PC-9 (cell line): Measurements from ENCODE around the gene PLK5. TPM values are rescaled to one million over a fixed set of nuclear protein-coding genes. Genes with fewer than 3 reads are reported as not detected.

Experiments
- BruUV-seq: library from RNA; stranded (reverse); fragments of 400-500 nt; replicated peaks from 2 replicates; lab custom pipeline; 2021; lab: Mats Ljungman, UMichigan
- CTCF ChIA-PET: fragments of 300-600 bp; sonication (Branson Sonifier 250); formaldehyde crosslinking; loops from one replicate; lab custom pipeline; 2022; ENCODE audit warnings: antibody characterized with exemption; lab: Charles Lee
- POLR2A ChIA-PET: fragments of 300-600 bp; sonication (Branson Sonifier 250); formaldehyde crosslinking; loops from one replicate; lab custom pipeline; 2022; ENCODE audit warnings: antibody characterized with exemption; ENCODE audit not compliant: unreplicated experiment; lab: Charles Lee
- DNase-seq, 2 experiments: peaks; one replicate each; pipeline versions ENCODE4 v3.0.0 to v3.0.0-alpha.2; 2015 to 2022; ENCODE audit warnings: mixed read lengths in 1 of 2
- H2AFZ ChIP-seq: fragments of 200-600 bp; sonication (generic); 2 replicates; pipeline ENCODE4 v1.8.1; 2017; ENCODE audit warnings: antibody characterized with exemption
- H3F3A ChIP-seq: fragments of 200-600 bp; sonication (generic); 2 replicates; pipeline ENCODE4 v1.8.1; 2017; ENCODE audit warnings: antibody characterized with exemption, mild to moderate bottlenecking, low read depth; ENCODE audit not compliant: insufficient read depth
- H3K27ac ChIP-seq: fragments of 200-600 bp; sonication (generic); 2 replicates; pipeline ENCODE4 v1.6.1; 2016; ENCODE audit warnings: mixed run types
- H3K27me3 ChIP-seq: fragments of 200-600 bp; sonication (generic); 2 replicates; pipeline ENCODE4 v1.6.1; 2016; ENCODE audit warnings: low read depth, mixed run types; ENCODE audit not compliant: insufficient read depth
- H3K36me3 ChIP-seq: fragments of 200-600 bp; sonication (generic); 2 replicates; pipeline ENCODE4 v1.6.1; 2016; ENCODE audit warnings: low read depth, mixed run types
- H3K4me1 ChIP-seq: fragments of 200-600 bp; sonication (generic); replicated peaks from 2 replicates; pipeline ENCODE4 v1.6.1; 2016; ENCODE audit warnings: mixed run types; ENCODE audit not compliant: insufficient read depth
- H3K4me2 ChIP-seq: fragments of 200-600 bp; sonication (generic); 2 replicates; pipeline ENCODE4 v1.6.1; 2017; ENCODE audit warnings: mixed run types
- H3K4me3 ChIP-seq: fragments of 200-600 bp; sonication (generic); 2 replicates; pipeline ENCODE4 v1.6.1; 2016; ENCODE audit warnings: mixed run types
- H3K79me2 ChIP-seq: fragments of 200-600 bp; sonication (generic); 2 replicates; pipeline ENCODE4 v1.6.1; 2017; ENCODE audit warnings: low read depth, mixed run types
- H3K9me2 ChIP-seq: fragments of 200-600 bp; sonication (generic); 2 replicates; pipeline ENCODE4 v1.8.1; 2017; ENCODE audit warnings: mild to moderate bottlenecking; ENCODE audit not compliant: insufficient read depth
- H3K9me3 ChIP-seq: fragments of 200-600 bp; sonication (generic); 2 replicates; pipeline ENCODE4 v1.8.1; 2016; ENCODE audit warnings: low read depth; ENCODE audit not compliant: insufficient read depth
- H4K20me1 ChIP-seq: fragments of 200-600 bp; sonication (generic); 2 replicates; pipeline ENCODE4 v1.8.1; 2017; ENCODE audit not compliant: insufficient read depth
- EZH2 ChIP-seq: fragments of 200-600 bp; sonication (generic); IDR thresholded peaks from 2 replicates; pipeline ENCODE4 v1.8.0; 2017; ENCODE audit warnings: antibody characterized with exemption, low read depth
- intact Hi-C: fragments of 100-400 bp; cut with micrococcal nuclease; formaldehyde crosslinking; loops from one replicate; pipeline ENCODE4 v1.10.0; 2022; ENCODE audit not compliant: unreplicated experiment
- total RNA-seq: library from RNA; stranded (reverse); gene quantifications from 2 replicates; pipeline ENCODE4 v1.2.3, GENCODE V29; 2021
- TF ChIP-seq, protein P1 (sequence below): fragments of 200-600 bp; sonication (generic); conservative IDR thresholded peaks from 2 replicates; pipeline ENCODE4 v1.6.1; 2017; ENCODE audit warnings: mixed run types, antibody characterized with exemption, mild to moderate bottlenecking, moderate library complexity

PLK5 gene
- total RNA-seq, 1 experiment from 2014 or later: not detected

DNA sequence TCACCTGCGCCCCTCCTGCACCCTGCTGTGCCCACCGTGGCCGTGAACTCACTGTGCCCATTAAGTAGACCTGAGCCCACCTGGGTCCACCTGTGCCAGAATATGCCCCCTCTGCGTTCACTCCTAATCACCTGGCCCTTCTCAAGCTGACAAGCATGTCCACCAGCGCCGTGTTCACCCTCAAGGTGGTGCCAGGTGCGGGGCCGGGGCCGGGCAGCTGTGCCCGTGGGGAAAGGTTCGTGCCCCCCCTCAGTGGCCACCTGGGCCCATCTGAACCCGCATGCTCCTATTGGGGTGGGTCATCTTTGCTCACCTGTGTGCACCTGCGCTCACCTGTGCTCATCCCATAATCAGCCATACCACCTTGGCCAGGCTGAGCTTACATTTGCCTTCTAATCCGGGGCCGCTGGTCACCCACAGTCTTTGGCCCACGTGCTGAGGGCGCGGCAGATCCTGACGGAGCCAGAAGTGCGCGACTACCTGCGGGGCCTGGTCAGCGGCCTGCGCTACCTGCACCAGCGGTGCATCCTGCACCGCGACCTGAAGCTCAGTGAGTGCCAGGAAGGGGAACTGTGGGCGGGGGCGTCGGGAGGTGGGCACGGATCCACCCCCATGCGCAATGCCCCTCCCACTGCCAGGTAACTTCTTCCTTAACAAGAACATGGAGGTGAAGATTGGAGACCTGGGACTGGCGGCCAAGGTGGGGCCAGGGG lies 2.3 kb downstream of the PLK5 start:
- CTCF ChIA-PET: no interaction called here
- intact Hi-C loops: no loop called here
- 0 out of 2 replicates have a peak, but pooled peaks cover 8% of the 10 kb centered on the region for H3K27me3 ChIP-seq

DNA sequence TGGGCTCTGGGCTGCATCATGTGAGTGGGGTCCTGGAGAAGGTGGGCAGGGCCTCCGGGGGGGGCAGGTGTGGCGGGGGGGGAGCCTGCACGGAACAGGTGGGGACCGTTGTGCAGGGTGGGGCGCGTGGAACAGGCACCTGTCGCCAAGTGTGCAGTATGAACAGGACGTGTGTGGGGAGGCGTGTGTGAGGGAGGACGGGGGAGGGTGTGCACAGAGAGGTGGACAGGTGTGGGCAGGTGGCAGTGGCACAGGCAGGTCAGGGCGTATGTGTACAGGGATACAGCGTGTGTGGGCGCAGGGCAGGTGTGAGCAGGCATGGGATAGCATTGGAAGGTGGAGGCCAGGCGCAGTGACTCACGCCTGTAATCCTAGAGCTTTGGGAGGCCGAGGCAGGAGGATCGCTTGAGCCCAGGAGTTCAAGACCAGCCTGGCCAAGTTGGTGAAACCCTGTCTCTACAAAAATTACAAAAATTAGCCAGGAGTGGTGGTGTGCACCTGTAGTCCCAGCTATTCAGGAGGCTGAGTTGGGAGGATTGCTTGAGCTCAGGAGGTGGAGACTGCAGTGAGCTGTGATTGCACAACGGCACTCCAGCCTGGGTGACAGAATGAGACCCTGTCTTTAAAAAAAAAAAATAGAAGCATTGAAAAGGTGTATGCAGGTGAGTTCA lies 3.2 kb downstream of the PLK5 start:
- ChIA-PET CTCF (no interaction called here), POLR2A (no interaction called here)
- Histone ChIP-seq H2AFZ (no peak overlapping the region), H3K4me3 (no peak overlapping the region), H3K9me2 (no peaks in the 10 kb centered on the region), H3K4me1 (no peaks in the 10 kb centered on the region), H4K20me1 (no peaks in the 10 kb centered on the region), H3K4me2 (no peak overlapping the region), H3K79me2 (no peaks in the 10 kb centered on the region), H3K9me3 (no peaks in the 10 kb centered on the region), H3K27ac (no peak overlapping the region), H3F3A (no peaks in the 10 kb centered on the region), H3K36me3 (no peaks in the 10 kb centered on the region), H3K27me3 (0 out of 2 replicates have a peak, but pooled peaks cover 8% of the 10 kb centered on the region)
- intact Hi-C loops: no loop called here
- no TSS peak for BruUV-seq
- TF ChIP-seq, protein P1, sequence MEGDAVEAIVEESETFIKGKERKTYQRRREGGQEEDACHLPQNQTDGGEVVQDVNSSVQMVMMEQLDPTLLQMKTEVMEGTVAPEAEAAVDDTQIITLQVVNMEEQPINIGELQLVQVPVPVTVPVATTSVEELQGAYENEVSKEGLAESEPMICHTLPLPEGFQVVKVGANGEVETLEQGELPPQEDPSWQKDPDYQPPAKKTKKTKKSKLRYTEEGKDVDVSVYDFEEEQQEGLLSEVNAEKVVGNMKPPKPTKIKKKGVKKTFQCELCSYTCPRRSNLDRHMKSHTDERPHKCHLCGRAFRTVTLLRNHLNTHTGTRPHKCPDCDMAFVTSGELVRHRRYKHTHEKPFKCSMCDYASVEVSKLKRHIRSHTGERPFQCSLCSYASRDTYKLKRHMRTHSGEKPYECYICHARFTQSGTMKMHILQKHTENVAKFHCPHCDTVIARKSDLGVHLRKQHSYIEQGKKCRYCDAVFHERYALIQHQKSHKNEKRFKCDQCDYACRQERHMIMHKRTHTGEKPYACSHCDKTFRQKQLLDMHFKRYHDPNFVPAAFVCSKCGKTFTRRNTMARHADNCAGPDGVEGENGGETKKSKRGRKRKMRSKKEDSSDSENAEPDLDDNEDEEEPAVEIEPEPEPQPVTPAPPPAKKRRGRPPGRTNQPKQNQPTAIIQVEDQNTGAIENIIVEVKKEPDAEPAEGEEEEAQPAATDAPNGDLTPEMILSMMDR: no peak
- TF ChIP-seq EZH2: no peak
- no peak for DNase-seq

More for the DNA sequence above, 2.3 kb downstream of the PLK5 start:
- Histone ChIP-seq H3K4me3 (no peak overlapping the region), H3K4me1 (no peaks in the 10 kb centered on the region), H3K9me3 (no peaks in the 10 kb centered on the region), H3K4me2 (no peak overlapping the region), H3K27ac (no peak overlapping the region), H3K9me2 (no peaks in the 10 kb centered on the region), H4K20me1 (no peaks in the 10 kb centered on the region), H3F3A (no peaks in the 10 kb centered on the region), H3K79me2 (no peaks in the 10 kb centered on the region), H3K36me3 (no peaks in the 10 kb centered on the region), H2AFZ (no peak overlapping the region)
- DNase-seq: no peak
- POLR2A ChIA-PET: no interaction called here
- no TSS peak for BruUV-seq
- TF ChIP-seq, protein P1: no peak
- TF ChIP-seq EZH2: no peak

GRCh38 chr19:1527650-1528309 lies 3.9 kb downstream of the PLK5 start:
- Histone ChIP-seq H3K79me2 (no peaks in the 10 kb centered on the region), H4K20me1 (no peaks in the 10 kb centered on the region), H3K27ac (no peak overlapping the region), H3F3A (no peaks in the 10 kb centered on the region), H3K4me3 (no peak overlapping the region), H3K4me2 (no peak overlapping the region), H2AFZ (no peak overlapping the region), H3K36me3 (no peaks in the 10 kb centered on the region), H3K9me3 (no peaks in the 10 kb centered on the region), H3K4me1 (no peaks in the 10 kb centered on the region), H3K9me2 (no peaks in the 10 kb centered on the region), H3K27me3 (0 out of 2 replicates have a peak, but pooled peaks cover 8% of the 10 kb centered on the region)
- no TSS peak for BruUV-seq
- ChIA-PET POLR2A (no interaction called here), CTCF (interaction anchor here (0.6 kb wide), 1 partner anchor 14 kb away, joined by 5 read pairs; no protein-coding TSS in a partner anchor)
- TF ChIP-seq, protein P1: no peak
- no peak for TF ChIP-seq EZH2
- no peak for DNase-seq
- intact Hi-C loops: no loop called here
